ENCODE data around the gene KLHL22.

Gene KLHL22

GRCh38 chr22:20425566-20426258 is 69.9 kb downstream of the KLHL22 start:
- TF ChIP-seq MAX (IDR thresholded peaks at IDR 0.05) (no peak), EP300 (IDR thresholded peaks at IDR 0.05; ENCODE audit: borderline replicate concordance) (no peak), FOXM1 (IDR thresholded peaks at IDR 0.05; ENCODE audit: borderline replicate concordance, low read depth) (no peak), ZBTB7A (IDR thresholded peaks at IDR 0.05; ENCODE audit: low read depth) (no peak), TAF1 (IDR thresholded peaks at IDR 0.05; ENCODE audit: low read depth) (no peak)

DNA sequence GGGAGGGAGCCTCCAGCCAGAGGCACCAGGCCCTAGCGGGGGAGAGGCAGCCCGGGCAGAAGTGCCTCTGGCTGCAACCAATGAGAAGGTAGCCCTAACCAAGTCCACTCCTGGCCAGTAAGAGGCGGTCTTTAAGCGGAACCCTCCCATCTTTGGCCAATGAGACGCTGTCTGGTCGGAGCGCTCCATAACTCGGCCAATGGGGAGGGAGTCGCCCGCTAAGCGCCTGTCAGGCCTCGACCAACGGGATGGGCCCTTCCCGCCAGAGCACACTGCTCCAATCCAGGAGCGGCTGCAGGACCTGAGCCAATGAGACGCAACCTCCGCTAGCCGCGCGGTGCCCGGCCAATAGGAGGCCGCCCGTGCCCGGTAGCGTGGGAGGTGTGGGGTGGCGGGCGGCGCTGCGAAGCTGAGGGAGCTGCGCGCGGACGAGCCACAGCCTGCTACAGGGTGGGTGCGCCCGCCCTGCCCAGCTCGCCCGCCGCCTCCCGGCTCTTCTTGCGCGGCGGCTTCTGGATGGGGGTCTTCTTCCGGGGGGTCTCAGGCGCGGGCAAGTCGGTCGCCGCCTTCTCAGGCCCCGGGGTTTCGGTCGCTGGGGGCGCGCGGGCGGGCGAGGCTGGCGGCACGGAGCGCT is 70.5 kb downstream of the KLHL22 start:
- no peak for TF ChIP-seq EGR1 (IDR thresholded peaks at IDR 0.05)
- no peak for TF ChIP-seq YY1 (IDR thresholded peaks at IDR 0.05; ENCODE audit: low read depth)
- no peak for TF ChIP-seq CREB1 (IDR thresholded peaks at IDR 0.05; ENCODE audit: low read depth)
- no peak for TF ChIP-seq ZBTB7A (IDR thresholded peaks at IDR 0.05; ENCODE audit: low read depth)
- no peak for TF ChIP-seq EP300 (IDR thresholded peaks at IDR 0.05; ENCODE audit: borderline replicate concordance)
- no peak for TF ChIP-seq TCF12 (IDR thresholded peaks at IDR 0.05; ENCODE audit: low read depth)
- TF ChIP-seq RAD21 (IDR thresholded peaks at IDR 0.05; ENCODE audit: low read depth) = no peak
- no peak for TF ChIP-seq NFIC (IDR thresholded peaks at IDR 0.05)
- no peak for TF ChIP-seq TEAD4 (IDR thresholded peaks at IDR 0.05)
- TF ChIP-seq, protein P1, sequence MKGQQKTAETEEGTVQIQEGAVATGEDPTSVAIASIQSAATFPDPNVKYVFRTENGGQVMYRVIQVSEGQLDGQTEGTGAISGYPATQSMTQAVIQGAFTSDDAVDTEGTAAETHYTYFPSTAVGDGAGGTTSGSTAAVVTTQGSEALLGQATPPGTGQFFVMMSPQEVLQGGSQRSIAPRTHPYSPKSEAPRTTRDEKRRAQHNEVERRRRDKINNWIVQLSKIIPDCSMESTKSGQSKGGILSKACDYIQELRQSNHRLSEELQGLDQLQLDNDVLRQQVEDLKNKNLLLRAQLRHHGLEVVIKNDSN (IDR thresholded peaks at IDR 0.05) = no peak
- no peak for TF ChIP-seq CEBPB (IDR thresholded peaks at IDR 0.05)
- TF ChIP-seq REST (IDR thresholded peaks at IDR 0.05; ENCODE audit: low read depth) = no peak
- no peak for TF ChIP-seq MAX (IDR thresholded peaks at IDR 0.05)
- no peak for TF ChIP-seq TAF1 (IDR thresholded peaks at IDR 0.05; ENCODE audit: low read depth)
- no peak for TF ChIP-seq FOXM1 (IDR thresholded peaks at IDR 0.05; ENCODE audit: borderline replicate concordance, low read depth)

DNA sequence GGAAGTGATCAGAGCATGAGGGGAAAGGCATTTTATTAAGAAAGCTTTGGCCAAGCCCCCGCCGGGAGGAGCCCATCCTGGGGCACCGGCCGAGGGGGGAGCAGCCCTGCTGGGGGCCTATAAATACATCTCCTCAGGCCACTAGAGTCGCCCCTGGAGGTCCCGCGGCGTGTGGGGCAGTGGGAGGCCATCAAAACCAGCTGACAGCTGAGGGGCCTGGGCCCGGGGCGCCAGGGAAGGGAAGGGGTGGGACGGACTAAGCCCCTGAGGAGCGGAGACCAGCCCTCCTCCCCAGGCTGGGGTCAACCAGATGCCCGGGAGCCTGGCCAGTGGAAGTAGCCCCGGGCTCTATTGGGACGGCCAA is 71.0 kb downstream of the KLHL22 start:
- TF ChIP-seq CREB1 (IDR thresholded peaks at IDR 0.05; ENCODE audit: low read depth) (no peak), NFIC (IDR thresholded peaks at IDR 0.05) (no peak), TAF1 (IDR thresholded peaks at IDR 0.05; ENCODE audit: low read depth) (no peak), EP300 (IDR thresholded peaks at IDR 0.05; ENCODE audit: borderline replicate concordance) (no peak), FOXM1 (IDR thresholded peaks at IDR 0.05; ENCODE audit: borderline replicate concordance, low read depth) (no peak), CEBPB (IDR thresholded peaks at IDR 0.05) (no peak), TCF12 (IDR thresholded peaks at IDR 0.05; ENCODE audit: low read depth) (no peak), ZBTB7A (IDR thresholded peaks at IDR 0.05; ENCODE audit: low read depth) (no peak), MAX (IDR thresholded peaks at IDR 0.05) (no peak), YY1 (IDR thresholded peaks at IDR 0.05; ENCODE audit: low read depth) (no peak), TEAD4 (IDR thresholded peaks at IDR 0.05) (no peak), EGR1 (IDR thresholded peaks at IDR 0.05) (no peak), REST (IDR thresholded peaks at IDR 0.05; ENCODE audit: low read depth) (no peak), RAD21 (IDR thresholded peaks at IDR 0.05; ENCODE audit: low read depth) (no peak)
- TF ChIP-seq, protein P1 (IDR thresholded peaks at IDR 0.05) = no peak

DNA sequence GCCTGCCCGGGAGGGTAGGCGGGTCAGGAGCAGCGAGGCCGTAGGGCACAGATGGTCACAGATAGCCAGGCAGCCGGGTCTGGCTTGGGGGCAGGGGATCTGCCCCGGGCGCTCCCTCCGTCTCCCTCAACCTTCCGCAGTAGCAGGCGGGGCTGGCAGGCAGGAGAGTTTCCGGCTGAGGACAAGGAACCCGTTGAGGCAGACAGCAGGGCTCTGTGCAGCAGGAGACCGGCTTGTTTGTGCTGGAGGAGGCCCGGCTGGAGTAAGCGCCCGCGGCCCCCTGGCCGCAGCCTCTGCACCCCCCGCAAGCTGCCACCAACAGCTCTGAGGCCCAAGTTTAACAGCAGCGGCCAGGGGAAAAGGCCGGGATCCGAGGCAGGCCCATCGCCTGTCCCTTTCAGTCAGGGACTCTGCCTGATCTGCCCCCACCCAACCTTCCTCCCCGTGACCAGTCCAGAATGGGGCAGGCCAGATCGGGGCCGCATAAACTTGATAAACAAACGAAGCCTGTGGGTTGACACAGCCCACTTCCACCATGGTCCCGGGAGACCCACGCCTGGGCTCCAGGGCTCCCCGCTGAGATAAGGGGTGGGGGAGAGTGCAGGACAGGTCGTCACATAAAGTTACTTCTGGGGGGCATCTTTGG is 71.6 kb downstream of the KLHL22 start:
- TF ChIP-seq MAX (IDR thresholded peaks at IDR 0.05) (no peak), YY1 (IDR thresholded peaks at IDR 0.05; ENCODE audit: low read depth) (no peak), ZBTB7A (IDR thresholded peaks at IDR 0.05; ENCODE audit: low read depth) (no peak), NFIC (IDR thresholded peaks at IDR 0.05) (no peak), TCF12 (IDR thresholded peaks at IDR 0.05; ENCODE audit: low read depth) (no peak), EGR1 (IDR thresholded peaks at IDR 0.05) (no peak), CREB1 (IDR thresholded peaks at IDR 0.05; ENCODE audit: low read depth) (no peak), CEBPB (IDR thresholded peaks at IDR 0.05) (no peak), REST (IDR thresholded peaks at IDR 0.05; ENCODE audit: low read depth) (no peak)
- TF ChIP-seq, protein P1 (IDR thresholded peaks at IDR 0.05) = no peak
